ENCODE data around the gene CAMTA1.

- TF ChIP-seq, protein P1, sequence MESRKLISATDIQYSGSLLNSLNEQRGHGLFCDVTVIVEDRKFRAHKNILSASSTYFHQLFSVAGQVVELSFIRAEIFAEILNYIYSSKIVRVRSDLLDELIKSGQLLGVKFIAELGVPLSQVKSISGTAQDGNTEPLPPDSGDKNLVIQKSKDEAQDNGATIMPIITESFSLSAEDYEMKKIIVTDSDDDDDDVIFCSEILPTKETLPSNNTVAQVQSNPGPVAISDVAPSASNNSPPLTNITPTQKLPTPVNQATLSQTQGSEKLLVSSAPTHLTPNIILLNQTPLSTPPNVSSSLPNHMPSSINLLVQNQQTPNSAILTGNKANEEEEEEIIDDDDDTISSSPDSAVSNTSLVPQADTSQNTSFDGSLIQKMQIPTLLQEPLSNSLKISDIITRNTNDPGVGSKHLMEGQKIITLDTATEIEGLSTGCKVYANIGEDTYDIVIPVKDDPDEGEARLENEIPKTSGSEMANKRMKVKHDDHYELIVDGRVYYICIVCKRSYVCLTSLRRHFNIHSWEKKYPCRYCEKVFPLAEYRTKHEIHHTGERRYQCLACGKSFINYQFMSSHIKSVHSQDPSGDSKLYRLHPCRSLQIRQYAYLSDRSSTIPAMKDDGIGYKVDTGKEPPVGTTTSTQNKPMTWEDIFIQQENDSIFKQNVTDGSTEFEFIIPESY (IDR thresholded peaks at IDR 0.05), result no peak
- TF ChIP-seq, protein P2, sequence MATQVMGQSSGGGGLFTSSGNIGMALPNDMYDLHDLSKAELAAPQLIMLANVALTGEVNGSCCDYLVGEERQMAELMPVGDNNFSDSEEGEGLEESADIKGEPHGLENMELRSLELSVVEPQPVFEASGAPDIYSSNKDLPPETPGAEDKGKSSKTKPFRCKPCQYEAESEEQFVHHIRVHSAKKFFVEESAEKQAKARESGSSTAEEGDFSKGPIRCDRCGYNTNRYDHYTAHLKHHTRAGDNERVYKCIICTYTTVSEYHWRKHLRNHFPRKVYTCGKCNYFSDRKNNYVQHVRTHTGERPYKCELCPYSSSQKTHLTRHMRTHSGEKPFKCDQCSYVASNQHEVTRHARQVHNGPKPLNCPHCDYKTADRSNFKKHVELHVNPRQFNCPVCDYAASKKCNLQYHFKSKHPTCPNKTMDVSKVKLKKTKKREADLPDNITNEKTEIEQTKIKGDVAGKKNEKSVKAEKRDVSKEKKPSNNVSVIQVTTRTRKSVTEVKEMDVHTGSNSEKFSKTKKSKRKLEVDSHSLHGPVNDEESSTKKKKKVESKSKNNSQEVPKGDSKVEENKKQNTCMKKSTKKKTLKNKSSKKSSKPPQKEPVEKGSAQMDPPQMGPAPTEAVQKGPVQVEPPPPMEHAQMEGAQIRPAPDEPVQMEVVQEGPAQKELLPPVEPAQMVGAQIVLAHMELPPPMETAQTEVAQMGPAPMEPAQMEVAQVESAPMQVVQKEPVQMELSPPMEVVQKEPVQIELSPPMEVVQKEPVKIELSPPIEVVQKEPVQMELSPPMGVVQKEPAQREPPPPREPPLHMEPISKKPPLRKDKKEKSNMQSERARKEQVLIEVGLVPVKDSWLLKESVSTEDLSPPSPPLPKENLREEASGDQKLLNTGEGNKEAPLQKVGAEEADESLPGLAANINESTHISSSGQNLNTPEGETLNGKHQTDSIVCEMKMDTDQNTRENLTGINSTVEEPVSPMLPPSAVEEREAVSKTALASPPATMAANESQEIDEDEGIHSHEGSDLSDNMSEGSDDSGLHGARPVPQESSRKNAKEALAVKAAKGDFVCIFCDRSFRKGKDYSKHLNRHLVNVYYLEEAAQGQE (IDR thresholded peaks at IDR 0.05), result no peak
- TF ChIP-seq, protein P3, sequence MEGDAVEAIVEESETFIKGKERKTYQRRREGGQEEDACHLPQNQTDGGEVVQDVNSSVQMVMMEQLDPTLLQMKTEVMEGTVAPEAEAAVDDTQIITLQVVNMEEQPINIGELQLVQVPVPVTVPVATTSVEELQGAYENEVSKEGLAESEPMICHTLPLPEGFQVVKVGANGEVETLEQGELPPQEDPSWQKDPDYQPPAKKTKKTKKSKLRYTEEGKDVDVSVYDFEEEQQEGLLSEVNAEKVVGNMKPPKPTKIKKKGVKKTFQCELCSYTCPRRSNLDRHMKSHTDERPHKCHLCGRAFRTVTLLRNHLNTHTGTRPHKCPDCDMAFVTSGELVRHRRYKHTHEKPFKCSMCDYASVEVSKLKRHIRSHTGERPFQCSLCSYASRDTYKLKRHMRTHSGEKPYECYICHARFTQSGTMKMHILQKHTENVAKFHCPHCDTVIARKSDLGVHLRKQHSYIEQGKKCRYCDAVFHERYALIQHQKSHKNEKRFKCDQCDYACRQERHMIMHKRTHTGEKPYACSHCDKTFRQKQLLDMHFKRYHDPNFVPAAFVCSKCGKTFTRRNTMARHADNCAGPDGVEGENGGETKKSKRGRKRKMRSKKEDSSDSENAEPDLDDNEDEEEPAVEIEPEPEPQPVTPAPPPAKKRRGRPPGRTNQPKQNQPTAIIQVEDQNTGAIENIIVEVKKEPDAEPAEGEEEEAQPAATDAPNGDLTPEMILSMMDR (IDR thresholded peaks at IDR 0.05; ENCODE audit: low read depth, low read length, missing input control), result no peak
- TF ChIP-seq GABPA (IDR thresholded peaks at IDR 0.05 in 1 of 2, conservative IDR thresholded peaks at IDR 0.05 in 1 of 2) (no peak), YY1 (IDR thresholded peaks at IDR 0.05) (no peak), SP1 (IDR thresholded peaks at IDR 0.05) (no peak), JUND (IDR thresholded peaks at IDR 0.05) (no peak), EGR1 (IDR thresholded peaks at IDR 0.05; ENCODE audit: low read depth in 2 of 2) (no peak), TAF1 (conservative IDR thresholded peaks at IDR 0.05) (no peak)
- TF ChIP-seq, protein P4, sequence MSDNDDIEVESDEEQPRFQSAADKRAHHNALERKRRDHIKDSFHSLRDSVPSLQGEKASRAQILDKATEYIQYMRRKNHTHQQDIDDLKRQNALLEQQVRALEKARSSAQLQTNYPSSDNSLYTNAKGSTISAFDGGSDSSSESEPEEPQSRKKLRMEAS (IDR thresholded peaks at IDR 0.05), result no peak
Measured at GRCh38 chr1:7313081-7313546, 527.9 kb downstream of the CAMTA1 start.

Measured in liver (tissue), 3 donors.